HG03558 (cell line): Measurements from ENCODE around the gene TNNT1.
"Not testable (repeated sequence)": the region's sequence is repeated elsewhere in the genome, so short reads cannot be mapped to it uniquely, and the experiment has no call there.

Experiments
- ATAC-seq: cut with Tn5 transposase; IDR thresholded peaks from one replicate; pipeline ENCODE4 v1.9.1; 2021; ENCODE audit warnings: moderate number of reproducible peaks; ENCODE audit not compliant: unreplicated experiment; ENCODE audit errors: extremely low read depth

The TNNT1 gene

GRCh38 chr19:55112777-55113569 lies 36.0 kb downstream of the TNNT1 start:
- no peak for ATAC-seq

GRCh38 chr19:55112246-55112776 lies 36.7 kb downstream of the TNNT1 start:
- no peak for ATAC-seq

- ATAC-seq: no peak
Observed at GRCh38 chr19:55111238-55111831, 37.7 kb downstream of the TNNT1 start.

GRCh38 chr19:55109527-55110291 lies 39.3 kb downstream of the TNNT1 start:
- no peak for ATAC-seq

- ATAC-seq: not testable (repeated sequence)
Observed at GRCh38 chr19:55107252-55107651, 41.8 kb downstream of the TNNT1 start.

GRCh38 chr19:55106591-55106990 lies 42.4 kb downstream of the TNNT1 start:
- ATAC-seq: no peak

GRCh38 chr19:55105237-55105636 lies 43.8 kb downstream of the TNNT1 start:
- ATAC-seq: no peak

GRCh38 chr19:55103190-55103589 lies 45.8 kb downstream of the TNNT1 start:
- no peak for ATAC-seq

GRCh38 chr19:55101261-55101660 lies 47.7 kb downstream of the TNNT1 start:
- ATAC-seq: no peak

GRCh38 chr19:55099557-55100506 lies 49.2 kb downstream of the TNNT1 start:
- ATAC-seq: no peak

GRCh38 chr19:55098716-55099556 lies 50.1 kb downstream of the TNNT1 start:
- ATAC-seq: no peak

- ATAC-seq: no peak
Observed at GRCh38 chr19:55097864-55098715, 50.9 kb downstream of the TNNT1 start.

- no peak for ATAC-seq
Observed at GRCh38 chr19:55096061-55096701, 52.8 kb downstream of the TNNT1 start.

GRCh38 chr19:55095260-55096060 lies 53.5 kb downstream of the TNNT1 start:
- ATAC-seq: no peak

GRCh38 chr19:55094456-55095259 lies 54.3 kb downstream of the TNNT1 start:
- no peak for ATAC-seq
